HG02623 (cell line): ENCODE results near the gene LGALS3.
"Not testable (repeated sequence)": the region's sequence is repeated elsewhere in the genome, so short reads cannot be mapped to it uniquely, and the experiment has no call there.

Source experiments
- ATAC-seq: cut with Tn5 transposase; IDR thresholded peaks from one replicate; pipeline ENCODE4 v1.9.1; 2021; ENCODE audit warnings: moderate library complexity; ENCODE audit not compliant: unreplicated experiment

The LGALS3 gene

GRCh38 chr14:55129086-55129427 lies at the start of gene LGALS3:
Gene LGALS3, plus strand, starts transcription at chr14:55129252. Its CDS starts 8,122 bp downstream, at chr14:55137374.
- peak; percentile 73 for ATAC-seq

- not testable (repeated sequence) for ATAC-seq
These were observed 49.1 kb upstream of the LGALS3 start for GRCh38 chr14:55079961-55080360.

- ATAC-seq = no peak
These were observed 44.5 kb upstream of the LGALS3 start for GRCh38 chr14:55084401-55085059.

- no peak for ATAC-seq
These were observed 43.9 kb upstream of the LGALS3 start for GRCh38 chr14:55085060-55085660.

- ATAC-seq = no peak
These were observed 42.1 kb upstream of the LGALS3 start for GRCh38 chr14:55086938-55087337.

- ATAC-seq = no peak
These were observed 40.7 kb upstream of the LGALS3 start for GRCh38 chr14:55088356-55088755.

GRCh38 chr14:55092341-55092740 lies 36.7 kb upstream of the LGALS3 start:
- no peak for ATAC-seq

GRCh38 chr14:55094292-55095157 lies 34.5 kb upstream of the LGALS3 start:
- ATAC-seq = no peak

- ATAC-seq = peak; percentile 64
These were observed 31.0 kb upstream of the LGALS3 start for GRCh38 chr14:55097881-55098560.

- no peak for ATAC-seq
These were observed 30.5 kb upstream of the LGALS3 start for GRCh38 chr14:55098561-55098898.

- ATAC-seq = no peak
These were observed 29.3 kb upstream of the LGALS3 start for GRCh38 chr14:55099756-55100155.

GRCh38 chr14:55101698-55102097 lies 27.4 kb upstream of the LGALS3 start:
- no peak for ATAC-seq

GRCh38 chr14:55102141-55102621 lies 26.9 kb upstream of the LGALS3 start:
- ATAC-seq = peak; percentile 63

- peak; percentile 44 for ATAC-seq
These were observed 25.9 kb upstream of the LGALS3 start for GRCh38 chr14:55103005-55103640.

- no peak for ATAC-seq
These were observed 24.8 kb upstream of the LGALS3 start for GRCh38 chr14:55103971-55104954.

GRCh38 chr14:55105991-55106390 lies 23.1 kb upstream of the LGALS3 start:
- no peak for ATAC-seq

GRCh38 chr14:55107766-55108554 lies 21.1 kb upstream of the LGALS3 start:
- ATAC-seq = no peak

- ATAC-seq = no peak
These were observed 19.2 kb upstream of the LGALS3 start for GRCh38 chr14:55109836-55110235.
